Measurements from ENCODE around the gene PPP6C.

DNA sequence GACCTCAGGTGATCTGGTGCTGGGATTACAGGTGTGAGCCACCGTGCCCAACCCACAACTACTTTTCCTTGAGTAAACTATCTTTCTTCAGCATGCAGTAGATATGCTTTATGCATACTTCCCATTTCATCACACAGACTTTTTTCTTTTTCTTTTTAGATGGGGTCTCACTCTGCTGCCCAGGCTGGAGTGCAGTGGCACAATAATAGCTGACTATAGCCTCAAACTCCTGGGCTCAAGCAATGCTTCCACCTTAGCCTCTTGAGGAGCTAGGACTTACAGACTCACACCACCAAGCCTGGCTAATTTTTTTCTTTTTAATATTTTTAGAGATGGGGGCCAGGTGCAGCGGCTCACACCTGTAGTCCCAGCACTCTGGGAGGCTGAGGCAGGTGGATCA lies 22.8 kb downstream of the PPP6C start:
- no peak for TF ChIP-seq EZH2 (IDR thresholded peaks at IDR 0.05; ENCODE audit: low read depth, unreplicated experiment)
- TF ChIP-seq EZH2phosphoT487 (IDR thresholded peaks at IDR 0.05; ENCODE audit: unreplicated experiment), result no peak
- TF ChIP-seq CTCF (conservative IDR thresholded peaks at IDR 0.05; ENCODE audit: low read depth in 2 of 2), result no peak
- no peak for TF ChIP-seq POLR2AphosphoS5 (IDR thresholded peaks at IDR 0.05; ENCODE audit: low read depth)
